Activated naive CD4-positive, alpha-beta T cell treated with Interleukin-2 at 50 U/mL for 16 hours (primary cell): ENCODE measurements around the gene CEND1.
"Not testable (repeated sequence)": the region's sequence is repeated elsewhere in the genome, so short reads cannot be mapped to it uniquely, and the experiment has no call there.

Experiments used
- DNase-seq: peaks from one replicate; pipeline ENCODE4 v3.0.0-alpha.2; 2020

The CEND1 gene

GRCh38 chr11:763073-763463, 26.8 kb downstream of the CEND1 start:
- DNase-seq = no peak

DNA sequence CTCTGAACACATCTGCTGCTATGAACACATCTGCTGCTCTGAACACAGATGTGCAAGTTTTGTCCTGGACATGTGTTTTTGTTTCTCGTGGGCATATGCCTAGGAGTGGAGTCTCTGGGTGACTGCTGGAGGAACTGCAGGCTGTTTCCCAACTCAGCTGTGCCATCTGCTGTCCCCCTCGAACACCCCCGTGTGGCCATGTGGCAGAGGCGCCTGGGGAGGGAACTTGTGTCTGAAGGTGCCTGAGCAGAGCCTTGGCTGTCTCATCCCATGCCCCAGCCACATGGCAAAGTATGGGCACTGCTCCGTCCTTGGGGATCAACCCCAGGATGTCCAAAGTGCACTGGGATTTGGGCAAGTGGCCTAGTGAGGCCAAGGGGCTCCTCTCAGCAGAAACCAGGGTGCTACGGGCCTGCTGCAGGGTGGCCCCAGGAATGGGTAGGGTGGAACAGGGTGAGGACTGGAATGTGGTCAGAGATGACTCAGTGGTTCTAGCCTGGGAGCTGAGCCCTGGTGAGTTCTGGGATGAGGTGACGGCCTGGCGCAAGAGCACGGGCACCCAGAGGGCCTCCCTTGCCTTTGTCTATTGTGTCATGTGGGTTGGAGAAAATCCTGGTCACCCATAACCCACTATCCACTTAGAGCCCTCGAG, 27.3 kb downstream of the CEND1 start:
- DNase-seq = peak; percentile 16

- DNase-seq = no peak
Observed at GRCh38 chr11:761526-762108, 28.3 kb downstream of the CEND1 start.

DNA sequence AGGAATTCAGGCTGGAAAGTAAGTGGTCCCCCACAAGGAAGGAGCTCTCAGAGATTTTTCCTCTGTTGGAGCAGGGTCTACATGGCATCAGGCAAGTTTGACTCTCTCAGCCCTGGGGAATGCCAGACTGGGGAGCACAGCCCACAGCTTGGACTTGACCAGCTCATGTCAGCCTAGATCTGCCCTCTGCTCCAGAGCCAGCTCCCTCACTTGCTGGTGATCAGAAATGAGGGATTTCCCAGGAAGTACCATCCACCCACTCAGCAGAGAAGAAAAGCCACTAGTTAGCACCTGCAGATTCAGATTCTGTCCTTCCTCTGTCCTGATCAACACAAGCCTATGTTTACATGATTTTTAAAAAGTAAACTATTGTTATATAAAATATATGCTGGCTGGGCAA, 29.7 kb downstream of the CEND1 start:
- no peak for DNase-seq

GRCh38 chr11:749731-750130, 40.2 kb downstream of the CEND1 start:
- DNase-seq = no peak

- no peak for DNase-seq
Observed at GRCh38 chr11:748007-748359, 41.9 kb downstream of the CEND1 start.

DNA sequence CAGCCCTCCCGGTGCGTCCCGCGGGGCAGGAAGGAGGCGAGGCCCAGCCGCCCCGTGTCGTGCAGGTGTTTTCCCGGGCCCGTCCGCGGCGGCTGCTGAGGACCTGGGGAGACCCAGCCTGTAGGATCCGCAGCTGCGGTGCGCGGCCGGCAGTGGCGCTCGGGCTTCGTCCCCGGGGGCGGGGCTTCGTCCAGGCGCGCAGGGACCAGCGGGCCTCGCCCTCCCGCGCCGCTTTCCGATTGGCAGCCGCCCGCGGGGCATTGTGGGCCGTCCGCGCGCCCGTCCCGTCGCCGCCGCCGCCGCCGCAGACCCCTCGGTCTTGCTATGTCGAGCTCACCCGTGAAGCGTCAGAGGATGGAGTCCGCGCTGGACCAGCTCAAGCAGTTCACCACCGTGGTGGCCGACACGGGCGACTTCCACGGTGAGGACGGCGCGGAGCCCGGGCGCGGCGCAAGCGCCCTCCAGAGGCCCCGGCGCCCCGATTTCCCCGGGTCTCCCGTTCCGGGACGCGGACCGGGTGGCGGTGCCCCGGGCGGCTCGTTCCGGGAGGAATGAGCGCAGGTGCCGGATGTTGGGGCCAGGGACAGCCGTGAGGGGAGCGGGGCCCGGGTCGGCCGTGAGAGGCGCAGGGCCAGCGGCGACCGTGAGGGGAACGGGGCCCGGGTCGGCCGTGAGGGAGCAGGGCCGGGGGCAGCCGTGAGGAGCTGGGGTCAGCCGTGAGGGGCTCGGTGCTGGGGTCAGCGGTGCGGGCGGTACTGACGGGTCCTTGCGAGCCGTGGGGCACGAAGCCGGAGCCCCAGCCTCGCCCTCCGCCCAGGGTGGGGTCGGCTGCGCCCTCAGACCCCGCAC, 42.5 kb downstream of the CEND1 start, which contains the start of gene TALDO1:
TALDO1 (plus strand) TSS at position 307 of the 849 bp plus-strand sequence; CDS start at position 325, 18 bp downstream.
- peak; percentile 87 for DNase-seq

GRCh38 chr11:746289-747157, 43.4 kb downstream of the CEND1 start:
- peak; percentile 42 for DNase-seq

DNA sequence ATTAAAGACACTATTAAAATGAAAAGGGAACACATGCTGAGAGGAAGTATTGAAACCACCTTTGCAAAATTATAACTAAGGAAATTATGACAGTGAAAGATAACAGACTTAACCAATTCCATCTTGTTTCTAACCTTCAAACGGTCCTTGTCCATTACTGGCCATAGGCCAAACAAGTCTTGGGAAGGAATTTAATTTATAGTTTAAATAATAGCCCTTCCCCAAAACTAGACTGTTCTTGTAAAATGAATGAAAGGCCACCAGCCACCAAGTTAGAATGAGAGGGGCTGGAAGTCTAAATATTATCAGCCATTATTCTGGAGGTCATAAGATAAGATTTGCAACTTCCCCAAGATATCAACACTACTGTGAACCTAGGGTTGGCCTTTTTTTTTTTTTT, 44.5 kb downstream of the CEND1 start:
- no peak for DNase-seq

- DNase-seq = no peak
Observed at GRCh38 chr11:742571-743201, 47.2 kb downstream of the CEND1 start.

DNA sequence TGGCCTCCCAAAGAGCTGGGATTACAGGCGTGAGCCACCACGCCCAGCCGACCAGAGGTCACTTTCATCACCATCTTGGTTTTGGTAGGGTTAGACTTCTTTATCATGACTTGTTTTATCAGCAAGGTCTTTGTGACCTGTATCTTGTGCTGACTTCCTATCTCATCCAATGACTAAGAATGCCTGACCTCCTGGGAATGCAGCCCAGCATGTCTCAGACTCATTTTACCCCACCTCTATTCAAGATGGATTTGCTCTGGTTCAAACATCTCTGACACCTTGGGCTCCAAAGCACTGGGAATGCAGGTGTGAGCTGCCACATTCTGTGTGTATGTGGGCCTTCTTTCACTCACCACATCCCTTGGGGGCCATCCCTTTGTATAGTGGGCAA, 47.7 kb downstream of the CEND1 start:
- no peak for DNase-seq

DNA sequence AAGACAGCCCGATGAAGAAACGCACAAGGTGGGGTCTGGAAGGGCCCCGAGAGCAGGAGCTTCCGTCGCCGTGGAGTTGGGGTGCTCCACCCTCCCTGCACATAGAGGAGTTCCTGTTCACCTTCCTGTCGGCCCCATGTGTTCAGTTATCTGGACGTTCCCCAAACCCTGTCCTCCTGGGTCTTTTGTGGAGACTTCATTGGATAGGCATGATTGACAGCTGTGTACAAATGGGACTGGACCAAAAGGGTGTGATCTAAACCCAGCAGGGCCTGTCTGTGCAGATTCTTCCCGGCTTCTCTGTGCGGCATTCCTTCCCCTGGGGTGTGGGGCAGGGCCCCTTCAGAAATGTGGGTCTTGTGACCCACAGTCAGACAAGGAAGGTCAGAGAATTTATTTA, 52.0 kb downstream of the CEND1 start:
- not testable (repeated sequence) for DNase-seq

GRCh38 chr11:737366-737765, 52.5 kb downstream of the CEND1 start:
- DNase-seq = no peak
